Adrenal gland (tissue), 12 donors: ENCODE measurements around the gene NLK. TPM values are rescaled to one million over a fixed set of nuclear protein-coding genes. Genes with fewer than 3 reads are reported as not detected.

Experiments
- DNase-seq, 7 donors: peaks; one replicate each; pipeline ENCODE4 v3.0.0-alpha.2; 2019 to 2020
- H3K27ac ChIP-seq, 5 donors: fragments of 200-600 bp; sonication (generic) in 4 of 5; 1 replicate in 3 of 5; 2 replicates in 2 of 5; pipeline versions ENCODE4 v1.5.1 to v1.8.0; 2016 to 2020; ENCODE audit warnings: mild to moderate bottlenecking in 1 of 5
- H3K27me3 ChIP-seq: fragments of 200-600 bp; 2 replicates; pipeline ENCODE4 v1.8.0; 2021
- H3K36me3 ChIP-seq, 2 donors: fragments of 200-600 bp; replicated peaks in 1 of 2; 1 replicate in 1 of 2; 2 replicates in 1 of 2; pipeline versions ENCODE4 v1.5.1 to v1.8.0; 2018 to 2022
- H3K4me1 ChIP-seq, 2 donors: fragments of 200-600 bp; replicated peaks in 1 of 2; 1 replicate in 1 of 2; 2 replicates in 1 of 2; pipeline versions ENCODE4 v1.5.1 to v1.8.0; 2018 to 2021
- H3K4me3 ChIP-seq, 4 donors: fragments of 200-600 bp; sonication (generic) in 3 of 4; one replicate each; pipeline ENCODE4 v1.5.1; 2016 to 2018
- H3K9me3 ChIP-seq, 3 donors: fragments of 200-600 bp; sonication (generic) in 1 of 3; replicated peaks in 1 of 3; 1 replicate in 2 of 3; 2 replicates in 1 of 3; pipeline versions ENCODE4 v1.5.1 to v1.8.0; 2016 to 2021
- CTCF ChIP-seq, 6 experiments: fragments of 450-650 bp in 4 of 6; fragments of 200-600 bp in 2 of 6; sonication (generic) in 1 of 6; IDR thresholded peaks; 1 replicate in 5 of 6; 2 replicates in 1 of 6; pipeline versions ENCODE4 v1.5.1 to v1.8.0; 2016 to 2021; ENCODE audit warnings: antibody characterized with exemption in 6 of 6, mild to moderate bottlenecking in 2 of 6, moderate library complexity in 1 of 6
- POLR2A ChIP-seq, 2 donors: fragments of 450-650 bp; IDR thresholded peaks; one replicate each; pipeline ENCODE4 v1.6.1; 2017; ENCODE audit warnings: antibody characterized with exemption in 2 of 2, mild to moderate bottlenecking in 2 of 2, moderate library complexity in 1 of 2
- WGBS, 4 donors: extraction: QIAGEN DNeasy Blood & Tissue Kit in 2 of 4; methylation state at CpG; one replicate each; pipeline versions ENCODE4 v1.1.5 to v1.1.7; 2013 to 2017; 5-methylcytosine and 5-hydroxymethylcytosine counted together
- intact Hi-C, 2 donors: fragments of 100-400 bp; cut with DNase I; formaldehyde crosslinking; loops; one replicate each; pipeline versions ENCODE4 v1.14.1 to v1.15.0; 2022 to 2023
- polyA plus RNA-seq, 3 donors: library from polyadenylated mRNA; stranded (reverse); fragments of 200-250 nt in 2 of 3; fragments of 350-450 nt in 1 of 3; fragmentation: Illumina TruSeq in 1 of 3; extraction: RNeasy Lipid Tissue Mini Kit (QIAGEN cat#74804) in 1 of 3; gene quantifications; one replicate each; pipeline ENCODE4 v1.2.3, GENCODE V29; 2013 to 2014
- total RNA-seq, 9 donors: library from RNA; depleted of rRNA in 4 of 9; stranded (reverse); fragments of >200 nt in 4 of 9; fragments of 120-200 nt in 1 of 9; fragmentation: NEBNext Ultra II Directional in 1 of 9; extraction: Animal tissue kit (Norgen Biotek cat#: 25700) in 1 of 9; gene quantifications; one replicate each; pipeline versions ENCODE4 v1.1.0 to v1.2.4, GENCODE V29; 2013 to 2023
- donor health status: healthy with polysubstance abuse.
- donor health status: Bipolar disorder and iron deficiency.
- donor health status: DM: yes; HTN: yes; CAD: no.
- donor health status: DM: no; HTN: no; CAD: no.
- donor health status: DM: no; HTN: no; CAD: no.
- donor health status: DM: yes; HTN: yes; CAD: no.

The NLK gene
- total and polyA plus RNA-seq, 12 donors = 34.7 to 86.1 (median 56.4) TPM

- Histone ChIP-seq H3K27me3 (no peaks in the 10 kb centered on the region), H3K9me3 (no peaks in the 10 kb centered on the region), H3K36me3 (peaks cover 0 to 17% of the 10 kb centered on the region in 2 donors), H3K27ac (no peak overlapping the region), H3K4me1 (peaks cover 0 to 2% of the 10 kb centered on the region in 2 donors), H3K4me3 (no peak overlapping the region)
- no peak for DNase-seq
- WGBS, 4 donors = 96 to 98% (median 97%) methylated on average over 3 of the region's 3 CpGs
- TF ChIP-seq POLR2A (IDR thresholded peaks at IDR 0.05) = no peak
- no peak for TF ChIP-seq CTCF (IDR thresholded peaks at IDR 0.05)
- intact Hi-C loops = no loop called here
Measured at GRCh38 chr17:28136923-28137322, 94.4 kb downstream of the NLK start.

GRCh38 chr17:28139822-28140221 is 97.3 kb downstream of the NLK start:
- TF ChIP-seq POLR2A (IDR thresholded peaks at IDR 0.05) (no peak), CTCF (IDR thresholded peaks at IDR 0.05) (no peak)
- no peaks in the 10 kb centered on the region for H3K27me3 ChIP-seq
- intact Hi-C loops = no loop called here
- no peak for DNase-seq
- 55 to 60% (median 58%) methylated on average over 1 of the region's 1 CpG for WGBS, 4 donors
- H3K4me3 ChIP-seq = no peak overlapping the region
- H3K4me1 ChIP-seq = peaks cover 11 to 13% of the 10 kb centered on the region in 2 donors
- H3K9me3 ChIP-seq = no peaks in the 10 kb centered on the region
- H3K27ac ChIP-seq = no peak overlapping the region
- peaks cover 0 to 6% of the 10 kb centered on the region in 2 donors for H3K36me3 ChIP-seq

GRCh38 chr17:28141313-28141712 is 98.8 kb downstream of the NLK start:
- WGBS, 4 donors = 86 to 96% (median 90%) methylated on average over 3 of the region's 3 CpGs

GRCh38 chr17:28141773-28142172 is 99.3 kb downstream of the NLK start:
- no peak for TF ChIP-seq CTCF (IDR thresholded peaks at IDR 0.05)
- no peak for TF ChIP-seq POLR2A (IDR thresholded peaks at IDR 0.05)
- intact Hi-C loops = no loop called here
- H3K36me3 ChIP-seq = no peaks in the 10 kb centered on the region
- DNase-seq = no peak
- H3K27ac ChIP-seq = peak overlapping the region in 2 of 5 donors; percentile 18 to 48
- peaks cover 26 to 32% of the 10 kb centered on the region in 2 donors for H3K4me1 ChIP-seq
- no peak overlapping the region for H3K4me3 ChIP-seq
- WGBS, 4 donors = 63 to 68% (median 65%) methylated on average over 1 of the region's 1 CpG
- H3K9me3 ChIP-seq = no peaks in the 10 kb centered on the region
- H3K27me3 ChIP-seq = no peaks in the 10 kb centered on the region

More at GRCh38 chr17:28141313-28141712, 98.8 kb downstream of the NLK start:
- H3K4me3 ChIP-seq = no peak overlapping the region
- H3K27ac ChIP-seq = no peak overlapping the region
- H3K27me3 ChIP-seq = no peaks in the 10 kb centered on the region
- H3K4me1 ChIP-seq = peaks cover 22 to 28% of the 10 kb centered on the region in 2 donors
- DNase-seq = no peak
- H3K9me3 ChIP-seq = no peaks in the 10 kb centered on the region
- intact Hi-C loops = no loop called here
- peaks cover 0 to 2% of the 10 kb centered on the region in 2 donors for H3K36me3 ChIP-seq
- TF ChIP-seq CTCF (IDR thresholded peaks at IDR 0.05) (no peak), POLR2A (IDR thresholded peaks at IDR 0.05) (no peak)
